Measurements from ENCODE around the gene HNF4A. TPM values are rescaled to one million over a fixed set of nuclear protein-coding genes. Genes with fewer than 3 reads are reported as not detected.
"Not testable (repeated sequence)": the region's sequence is repeated elsewhere in the genome, so short reads cannot be mapped to it uniquely, and the experiment has no call there.

The HNF4A gene
- total RNA-seq, 4 donors from 2014 or later: not detected

DNA sequence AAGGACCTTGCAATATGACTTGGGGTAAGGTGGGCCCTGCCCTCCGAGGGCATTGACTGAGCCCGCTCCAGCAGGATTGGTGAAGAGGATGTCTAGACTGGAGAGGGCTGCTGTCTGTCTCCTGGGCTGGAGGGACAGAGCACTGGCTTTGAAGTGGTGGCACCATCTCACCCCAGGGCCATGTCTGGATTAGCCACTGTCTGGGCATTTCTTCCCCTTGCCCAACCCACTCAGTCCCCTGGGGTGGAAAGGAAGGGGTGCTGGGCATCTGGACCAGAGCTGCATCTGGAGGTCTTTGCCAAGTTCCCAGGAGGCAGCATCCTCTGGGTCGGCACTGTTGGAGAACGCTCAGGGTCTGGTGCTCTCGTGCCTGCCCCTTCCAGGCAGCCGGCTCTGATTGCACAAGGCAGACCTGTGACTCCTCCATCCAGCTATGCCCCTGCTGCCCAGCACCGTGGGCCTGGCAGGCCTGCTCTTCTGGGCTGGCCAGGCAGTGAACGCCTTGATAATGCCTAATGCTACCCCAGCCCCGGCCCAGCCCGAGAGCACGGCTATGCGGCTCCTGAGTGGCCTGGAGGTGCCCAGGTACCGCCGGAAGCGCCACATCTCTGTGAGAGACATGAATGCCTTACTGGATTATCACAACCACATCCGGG lies 18.6 kb upstream of the HNF4A start, which contains the start of gene R3HDML:
R3HDML (plus strand) TSS at position 319 of the 656 bp plus-strand sequence; CDS start at position 434, 115 bp downstream.
- H3K36me3 ChIP-seq: no peaks in the 10 kb centered on the region
- TF ChIP-seq POLR2A (IDR thresholded peaks at IDR 0.05): no peak
- TF ChIP-seq, protein P1, sequence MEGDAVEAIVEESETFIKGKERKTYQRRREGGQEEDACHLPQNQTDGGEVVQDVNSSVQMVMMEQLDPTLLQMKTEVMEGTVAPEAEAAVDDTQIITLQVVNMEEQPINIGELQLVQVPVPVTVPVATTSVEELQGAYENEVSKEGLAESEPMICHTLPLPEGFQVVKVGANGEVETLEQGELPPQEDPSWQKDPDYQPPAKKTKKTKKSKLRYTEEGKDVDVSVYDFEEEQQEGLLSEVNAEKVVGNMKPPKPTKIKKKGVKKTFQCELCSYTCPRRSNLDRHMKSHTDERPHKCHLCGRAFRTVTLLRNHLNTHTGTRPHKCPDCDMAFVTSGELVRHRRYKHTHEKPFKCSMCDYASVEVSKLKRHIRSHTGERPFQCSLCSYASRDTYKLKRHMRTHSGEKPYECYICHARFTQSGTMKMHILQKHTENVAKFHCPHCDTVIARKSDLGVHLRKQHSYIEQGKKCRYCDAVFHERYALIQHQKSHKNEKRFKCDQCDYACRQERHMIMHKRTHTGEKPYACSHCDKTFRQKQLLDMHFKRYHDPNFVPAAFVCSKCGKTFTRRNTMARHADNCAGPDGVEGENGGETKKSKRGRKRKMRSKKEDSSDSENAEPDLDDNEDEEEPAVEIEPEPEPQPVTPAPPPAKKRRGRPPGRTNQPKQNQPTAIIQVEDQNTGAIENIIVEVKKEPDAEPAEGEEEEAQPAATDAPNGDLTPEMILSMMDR (IDR thresholded peaks at IDR 0.05): no peak
- WGBS, 2 donors: 88% methylated on average over 3 to 13 of the region's 16 CpGs
- no peak within 1 kb of the TSS for H3K4me3 ChIP-seq (replicated peaks in 1 of 3)
- no peaks in the 10 kb centered on the region for H3K27me3 ChIP-seq
- H3K27ac ChIP-seq: no peak within 1 kb of the TSS
- no peaks in the 10 kb centered on the region for H3K9me3 ChIP-seq
- DNase-seq: no peak
- peaks cover 0 to 5% of the 10 kb centered on the region in 2 donors for H3K4me1 ChIP-seq
- intact Hi-C loops (cut with DNase I): no loop called here

DNA sequence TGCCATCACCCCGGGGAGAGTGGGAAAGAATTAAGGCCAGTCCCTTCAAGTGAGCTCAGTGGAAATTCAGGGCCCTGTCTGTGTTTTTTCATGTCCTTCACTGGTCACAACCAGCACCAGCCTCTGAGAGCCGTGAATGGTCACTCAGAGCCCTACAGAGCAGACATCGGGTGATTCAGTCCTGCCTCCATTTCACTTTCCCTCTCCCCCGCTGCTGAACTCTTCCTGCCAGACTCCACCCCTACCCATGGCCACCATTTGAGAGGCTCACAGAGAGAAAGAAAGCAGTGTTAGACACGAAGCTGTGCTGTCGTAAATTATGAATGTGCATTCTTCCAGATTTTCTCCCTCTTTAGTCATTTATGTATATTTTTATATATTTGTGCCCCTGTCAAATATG lies 13.3 kb upstream of the HNF4A start:
- H3K4me3 ChIP-seq (replicated peaks in 1 of 3): no peak overlapping the region
- no peaks in the 10 kb centered on the region for H3K9me3 ChIP-seq
- intact Hi-C loops (cut with DNase I): no loop called here
- no peaks in the 10 kb centered on the region for H3K4me1 ChIP-seq
- no peaks in the 10 kb centered on the region for H3K27me3 ChIP-seq
- no peaks in the 10 kb centered on the region for H3K36me3 ChIP-seq
- WGBS, 2 donors: 74 to 75% methylated on average over 6 of the region's 6 CpGs
- H3K27ac ChIP-seq: no peak overlapping the region
- TF ChIP-seq, protein P1 (IDR thresholded peaks at IDR 0.05): no peak
- no peak for TF ChIP-seq POLR2A (IDR thresholded peaks at IDR 0.05)
- DNase-seq: no peak

DNA sequence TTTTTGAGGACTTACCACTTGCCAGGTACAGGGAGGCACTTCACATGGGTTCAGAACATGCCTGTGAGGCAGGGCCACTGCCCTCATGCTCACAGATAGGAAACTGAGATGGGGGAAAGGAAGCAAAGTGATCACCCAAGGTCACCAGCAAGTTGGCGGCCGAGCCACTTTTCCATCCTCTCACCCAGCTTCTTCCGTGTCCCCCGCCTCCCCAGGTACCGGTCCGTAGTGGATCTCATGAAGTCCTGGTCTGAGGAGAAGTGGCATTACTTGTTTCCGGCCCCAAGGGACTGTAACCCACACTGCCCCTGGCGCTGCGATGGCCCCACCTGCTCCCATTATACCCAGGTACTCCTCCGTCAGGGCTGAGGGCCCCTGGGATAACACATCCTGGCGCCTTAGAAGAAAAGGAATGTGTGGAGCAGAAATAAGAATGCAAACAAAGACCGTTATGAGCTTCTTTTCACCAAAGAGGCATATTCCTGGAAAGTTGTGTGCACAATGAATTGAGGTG lies 12.3 kb upstream of the HNF4A start:
- WGBS, 2 donors: 32 to 50% methylated on average over 12 of the region's 12 CpGs
- H3K27ac ChIP-seq: no peak overlapping the region
- no peaks in the 10 kb centered on the region for H3K9me3 ChIP-seq
- no peaks in the 10 kb centered on the region for H3K4me1 ChIP-seq
- TF ChIP-seq, protein P1 (IDR thresholded peaks at IDR 0.05): no peak
- no peak for TF ChIP-seq POLR2A (IDR thresholded peaks at IDR 0.05)
- DNase-seq: peak; percentile 72 to 74
- intact Hi-C loops (cut with DNase I): no loop called here
- no peaks in the 10 kb centered on the region for H3K27me3 ChIP-seq
- no peaks in the 10 kb centered on the region for H3K36me3 ChIP-seq
- no peak overlapping the region for H3K4me3 ChIP-seq (replicated peaks in 1 of 3)

DNA sequence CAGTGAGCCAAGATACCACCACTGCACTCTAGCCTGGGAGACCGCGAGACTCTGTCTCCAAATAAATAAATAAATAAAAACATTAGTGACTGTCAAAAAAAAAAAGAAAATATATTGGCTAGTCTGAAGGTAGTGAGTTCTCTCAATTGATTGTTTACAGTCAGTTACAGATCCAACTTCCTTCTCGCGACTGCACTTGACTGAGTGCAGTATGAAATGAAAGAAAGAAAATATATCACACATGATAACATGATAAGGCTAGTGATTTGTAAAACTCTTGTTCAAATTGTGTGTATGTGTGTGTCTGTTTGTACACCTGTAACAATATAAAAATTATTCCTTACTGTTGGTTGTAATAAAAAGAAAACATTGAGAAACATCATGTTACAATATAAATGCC lies 10.8 kb upstream of the HNF4A start:
- Histone ChIP-seq H3K27me3 (no peaks in the 10 kb centered on the region), H3K9me3 (no peaks in the 10 kb centered on the region), H3K4me3 (replicated peaks in 1 of 3) (no peak overlapping the region), H3K36me3 (no peaks in the 10 kb centered on the region), H3K27ac (no peak overlapping the region), H3K4me1 (no peaks in the 10 kb centered on the region)
- intact Hi-C loops (cut with DNase I): no loop called here
- 91 to 93% methylated on average over 4 of the region's 4 CpGs for WGBS, 2 donors
- no peak for DNase-seq
- TF ChIP-seq, protein P1 (IDR thresholded peaks at IDR 0.05): no peak
- TF ChIP-seq POLR2A (IDR thresholded peaks at IDR 0.05): no peak

DNA sequence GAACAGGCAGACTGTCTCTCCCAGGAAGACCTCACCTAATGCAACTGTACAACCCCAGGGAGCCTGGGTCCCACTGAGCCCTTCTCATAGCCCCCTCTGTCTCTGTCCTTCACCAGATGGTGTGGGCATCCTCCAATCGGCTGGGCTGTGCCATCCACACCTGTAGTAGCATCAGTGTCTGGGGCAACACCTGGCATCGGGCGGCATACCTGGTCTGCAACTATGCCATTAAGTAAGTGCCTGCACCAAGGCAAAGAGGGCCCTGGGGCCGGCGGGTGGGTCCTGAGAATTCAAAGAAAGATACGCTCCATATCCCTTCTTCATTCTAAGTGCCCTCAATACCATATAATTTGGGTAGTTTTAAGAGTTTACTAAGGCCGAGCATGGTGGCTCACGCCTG lies 10.4 kb upstream of the HNF4A start:
- intact Hi-C loops (cut with DNase I): no loop called here
- H3K4me1 ChIP-seq: no peaks in the 10 kb centered on the region
- no peaks in the 10 kb centered on the region for H3K36me3 ChIP-seq
- 92 to 94% methylated on average over 8 of the region's 8 CpGs for WGBS, 2 donors
- no peak overlapping the region for H3K4me3 ChIP-seq (replicated peaks in 1 of 3)
- no peak for DNase-seq
- H3K9me3 ChIP-seq: no peaks in the 10 kb centered on the region
- no peak overlapping the region for H3K27ac ChIP-seq
- no peaks in the 10 kb centered on the region for H3K27me3 ChIP-seq
- TF ChIP-seq, protein P1 (IDR thresholded peaks at IDR 0.05): no peak

DNA sequence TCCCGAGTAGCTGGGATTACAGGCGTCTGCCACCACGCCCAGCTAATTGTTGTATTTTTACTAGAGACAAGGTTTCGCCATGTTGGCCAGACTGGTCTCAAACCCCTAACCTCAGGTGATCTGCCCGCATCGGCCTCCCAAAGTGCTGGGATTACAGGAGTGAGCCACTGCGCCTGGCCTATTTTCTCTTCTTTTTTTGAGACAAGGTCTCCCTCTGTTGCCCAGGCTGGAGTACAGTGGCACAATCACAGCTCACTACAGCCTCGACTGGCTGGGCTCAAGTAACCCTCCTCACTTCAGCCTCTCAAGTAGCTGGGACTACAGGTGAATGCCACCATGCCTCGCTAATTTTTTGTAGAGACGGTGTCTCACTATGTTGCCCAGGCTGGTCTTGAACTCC lies 9.6 kb upstream of the HNF4A start:
- H3K36me3 ChIP-seq; DNase-seq; H3K27me3 ChIP-seq; intact Hi-C loops (cut with DNase I); H3K4me1 ChIP-seq; H3K4me3 ChIP-seq (replicated peaks in 1 of 3); H3K9me3 ChIP-seq; H3K27ac ChIP-seq: not testable (repeated sequence)
- WGBS, 2 donors: 91 to 92% methylated on average over 10 of the region's 10 CpGs

Measured in thyroid gland (tissue), 4 donors.